Stimulated activated CD4-positive, alpha-beta T cell treated with anti-CD3 and anti-CD28 coated beads, Interleukin-2, amount 100 ng/mL, for 24 hours (primary cell): ENCODE measurements around the gene CDC16.

ENCODE experiments used
- DNase-seq, 2 donors: peaks; one replicate each; pipeline ENCODE4 v3.0.0-alpha.2; 2020

Gene CDC16

GRCh38 chr13:114304346-114305034, 69.8 kb downstream of the CDC16 start:
- no peak for DNase-seq

GRCh38 chr13:114309086-114309485, 74.4 kb downstream of the CDC16 start:
- DNase-seq = no peak

- no peak for DNase-seq
These were observed 75.2 kb downstream of the CDC16 start for GRCh38 chr13:114309806-114310410.

- DNase-seq = no peak
These were observed 76.3 kb downstream of the CDC16 start for GRCh38 chr13:114310956-114311355.

- no peak for DNase-seq
These were observed 76.7 kb downstream of the CDC16 start for GRCh38 chr13:114311387-114311786.

- DNase-seq = no peak
These were observed 77.2 kb downstream of the CDC16 start for GRCh38 chr13:114311908-114312307.

- DNase-seq = peak; percentile 49 to 52
These were observed 78.6 kb downstream of the CDC16 start for GRCh38 chr13:114313061-114313860.

- DNase-seq = peak; percentile 93 to 97
These were observed 79.6 kb downstream of the CDC16 start, which contains the start of gene CHAMP1 for GRCh38 chr13:114314074-114314912. Gene CHAMP1 (plus strand): TSS chr13:114314503. CDS start chr13:114323843, 9,340 bp downstream.

- no peak for DNase-seq
These were observed 80.5 kb downstream of the CDC16 start for GRCh38 chr13:114315074-114315785.

- DNase-seq = no peak
These were observed 83.9 kb downstream of the CDC16 start for GRCh38 chr13:114318624-114319023.

GRCh38 chr13:114319441-114319913, 84.8 kb downstream of the CDC16 start:
- DNase-seq = no peak

- DNase-seq = no peak
These were observed 85.4 kb downstream of the CDC16 start for GRCh38 chr13:114320065-114320464.

- DNase-seq = no peak
These were observed 86.6 kb downstream of the CDC16 start for GRCh38 chr13:114321256-114321655.
